HG02763 (cell line): Measurements from ENCODE around the gene SPDYE17.
"Not testable (repeated sequence)": the region's sequence is repeated elsewhere in the genome, so short reads cannot be mapped to it uniquely, and the experiment has no call there.

Source experiments
- ATAC-seq: cut with Tn5 transposase; IDR thresholded peaks from one replicate; pipeline ENCODE4 v1.9.1; 2021; ENCODE audit warnings: mild to moderate bottlenecking, moderate library complexity; ENCODE audit not compliant: unreplicated experiment

Gene SPDYE17

DNA sequence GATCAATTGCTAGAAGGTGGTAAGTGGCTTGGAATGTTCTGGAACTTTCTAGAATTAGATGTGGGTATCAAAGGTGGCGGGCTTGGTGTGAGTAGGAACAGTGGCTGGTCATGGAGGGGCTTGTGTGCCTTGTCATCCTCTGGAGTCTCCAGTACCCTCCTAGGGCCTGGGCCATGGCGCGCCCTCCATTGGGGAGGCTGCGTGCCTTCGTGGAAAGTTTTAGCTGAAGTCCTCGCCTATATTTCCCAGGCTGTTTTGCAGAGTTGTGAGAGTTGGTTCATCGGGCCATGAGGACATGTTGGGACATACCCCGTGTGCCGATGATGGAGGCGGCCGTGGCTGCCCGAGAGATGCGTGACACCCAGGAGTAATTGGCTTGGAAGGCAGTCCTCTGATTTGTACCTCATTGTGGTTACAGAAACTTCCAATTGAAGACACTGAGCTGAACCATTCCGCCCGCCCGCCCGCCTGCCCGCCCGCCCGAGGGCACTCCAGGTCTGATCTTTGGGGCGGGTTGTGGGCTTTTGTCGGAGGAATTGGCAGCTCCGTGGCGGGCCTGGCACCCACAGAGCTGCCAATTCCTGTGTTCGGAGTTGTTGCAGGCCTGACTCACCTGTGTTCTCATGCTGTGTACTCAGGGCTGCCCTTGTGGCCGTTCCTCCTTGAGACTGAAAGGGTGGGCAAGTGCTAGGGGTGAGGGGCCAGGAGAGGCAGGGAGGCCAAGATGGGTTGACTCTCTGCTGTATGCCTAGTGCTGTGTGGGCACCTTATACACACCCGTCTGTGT is 57.2 kb downstream of the SPDYE17 start:
- ATAC-seq, result not testable (repeated sequence)

DNA sequence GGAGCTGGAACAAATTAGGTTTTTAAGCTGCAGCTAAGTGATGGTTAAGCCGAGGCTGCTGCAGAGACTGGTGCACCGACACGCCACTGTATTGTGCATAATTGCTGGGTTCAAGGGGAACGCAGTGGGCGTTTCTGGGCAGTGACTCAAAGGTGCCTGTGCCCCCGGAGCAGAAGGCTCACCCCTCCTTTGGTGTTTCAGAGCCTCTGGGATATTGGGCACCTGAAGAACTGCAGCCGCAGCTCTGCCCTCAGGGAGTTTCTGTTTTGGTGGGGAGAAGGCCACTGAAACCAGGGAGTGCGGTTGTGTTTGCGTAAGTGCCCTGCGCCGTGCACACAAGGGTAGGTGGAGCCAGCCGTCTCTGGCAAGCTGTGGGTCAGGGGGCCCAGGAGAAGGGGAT is 57.8 kb downstream of the SPDYE17 start:
- ATAC-seq, result not testable (repeated sequence)

DNA sequence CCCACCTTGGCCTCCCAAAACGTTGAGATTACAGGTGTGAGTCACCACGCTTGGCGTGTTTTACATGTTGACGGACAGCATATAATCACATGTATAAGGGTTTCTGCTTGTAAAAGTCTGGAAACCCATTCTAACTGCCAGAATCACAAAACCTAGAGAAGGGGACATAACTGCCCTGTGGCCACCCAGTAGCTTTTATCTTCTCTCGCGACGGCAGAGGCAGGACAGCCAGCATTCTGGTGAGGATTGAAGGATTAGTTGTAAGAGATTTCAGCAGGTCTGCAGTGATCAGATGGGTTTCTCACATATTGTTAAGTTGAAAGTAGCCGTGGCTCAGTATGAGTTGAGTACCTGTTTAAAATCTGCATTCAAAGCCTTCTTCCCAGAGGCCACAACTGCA is 59.8 kb downstream of the SPDYE17 start:
- not testable (repeated sequence) for ATAC-seq
